Suprapubic skin (tissue), 4 donors: Measurements from ENCODE around the gene MBP. TPM values are rescaled to one million over a fixed set of nuclear protein-coding genes. Genes with fewer than 3 reads are reported as not detected.

Experiments used
- DNase-seq, 2 donors: peaks; one replicate each; pipeline ENCODE4 v3.0.0-alpha.2; 2019; ENCODE audit warnings: low spot score in 2 of 2
- H3K27ac ChIP-seq: fragments of 200-600 bp; sonication (generic); one replicate; pipeline ENCODE4 v1.5.1; 2019
- H3K27me3 ChIP-seq: fragments of 200-600 bp; sonication (generic); one replicate; pipeline ENCODE4 v1.5.1; 2019
- H3K36me3 ChIP-seq: fragments of 200-600 bp; sonication (generic); one replicate; pipeline ENCODE4 v1.5.1; 2019
- H3K4me1 ChIP-seq: fragments of 200-600 bp; sonication (generic); one replicate; pipeline ENCODE4 v1.5.1; 2019
- H3K4me3 ChIP-seq: fragments of 200-600 bp; sonication (generic); one replicate; pipeline ENCODE4 v1.5.1; 2019; ENCODE audit warnings: mild to moderate bottlenecking
- H3K9me3 ChIP-seq: fragments of 200-600 bp; sonication (generic); one replicate; pipeline ENCODE4 v1.5.1; 2019
- EP300 ChIP-seq: sonication (generic); formaldehyde crosslinking; IDR thresholded peaks from one replicate; pipeline ENCODE4 v1.6.1; 2017; ENCODE audit warnings: antibody characterized with exemption
- POLR2A ChIP-seq, 2 donors: fragments of 450-650 bp; IDR thresholded peaks; one replicate each; pipeline ENCODE4 v1.6.1; 2017; ENCODE audit warnings: antibody characterized with exemption in 2 of 2, mild to moderate bottlenecking in 2 of 2, moderate library complexity in 2 of 2
- POLR2AphosphoS5 ChIP-seq, 3 donors: sonication (generic); formaldehyde crosslinking; IDR thresholded peaks; one replicate each; pipeline ENCODE4 v1.6.1; 2017; ENCODE audit warnings: antibody characterized with exemption in 3 of 3
- WGBS: methylation state at CpG from one replicate; pipeline ENCODE4 v1.1.5; 2018; 5-methylcytosine and 5-hydroxymethylcytosine counted together
- total RNA-seq, 4 donors: library from RNA; depleted of rRNA; stranded (reverse); fragments of >200 nt; gene quantifications; one replicate each; pipeline ENCODE4 v1.1.0, GENCODE V29; 2016
- TF ChIP-seq, protein P1 (sequence below), 2 donors: fragments of 200-600 bp in 1 of 2; fragments of 450-650 bp in 1 of 2; sonication (generic) in 1 of 2; IDR thresholded peaks; one replicate each; pipeline ENCODE4 v1.5.1; 2016 to 2019; ENCODE audit warnings: antibody characterized with exemption in 2 of 2, mild to moderate bottlenecking in 1 of 2, moderate library complexity in 1 of 2

The MBP gene
- total RNA-seq, 4 donors from 2014 or later, result 37.0 to 100 (median 69.3) TPM

DNA sequence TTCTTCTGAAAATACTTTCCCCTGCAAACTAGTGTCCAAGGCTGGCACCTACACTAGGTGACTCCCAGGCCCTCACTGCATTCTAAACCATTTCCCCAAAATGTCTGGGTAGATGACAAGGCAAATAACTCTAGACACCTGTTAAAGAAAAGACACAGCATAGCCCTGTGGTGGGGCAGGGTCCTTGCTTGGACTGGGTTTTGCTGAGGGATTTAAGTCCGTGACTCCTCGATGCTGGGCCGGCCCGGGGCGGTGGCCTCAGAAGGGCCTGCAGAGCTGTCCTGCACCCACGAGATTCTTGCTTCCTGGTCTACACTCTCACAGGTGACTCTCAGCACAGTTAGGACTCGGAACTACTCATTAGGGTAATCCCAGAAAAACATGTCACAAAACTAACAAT is 55.2 kb downstream of the MBP start:
- Histone ChIP-seq H3K9me3 (no peaks in the 10 kb centered on the region), H3K27ac (no peak overlapping the region), H3K4me3 (no peak overlapping the region), H3K36me3 (no peaks in the 10 kb centered on the region), H3K27me3 (no peaks in the 10 kb centered on the region), H3K4me1 (peaks cover 8% of the 10 kb centered on the region)
- TF ChIP-seq, protein P1, sequence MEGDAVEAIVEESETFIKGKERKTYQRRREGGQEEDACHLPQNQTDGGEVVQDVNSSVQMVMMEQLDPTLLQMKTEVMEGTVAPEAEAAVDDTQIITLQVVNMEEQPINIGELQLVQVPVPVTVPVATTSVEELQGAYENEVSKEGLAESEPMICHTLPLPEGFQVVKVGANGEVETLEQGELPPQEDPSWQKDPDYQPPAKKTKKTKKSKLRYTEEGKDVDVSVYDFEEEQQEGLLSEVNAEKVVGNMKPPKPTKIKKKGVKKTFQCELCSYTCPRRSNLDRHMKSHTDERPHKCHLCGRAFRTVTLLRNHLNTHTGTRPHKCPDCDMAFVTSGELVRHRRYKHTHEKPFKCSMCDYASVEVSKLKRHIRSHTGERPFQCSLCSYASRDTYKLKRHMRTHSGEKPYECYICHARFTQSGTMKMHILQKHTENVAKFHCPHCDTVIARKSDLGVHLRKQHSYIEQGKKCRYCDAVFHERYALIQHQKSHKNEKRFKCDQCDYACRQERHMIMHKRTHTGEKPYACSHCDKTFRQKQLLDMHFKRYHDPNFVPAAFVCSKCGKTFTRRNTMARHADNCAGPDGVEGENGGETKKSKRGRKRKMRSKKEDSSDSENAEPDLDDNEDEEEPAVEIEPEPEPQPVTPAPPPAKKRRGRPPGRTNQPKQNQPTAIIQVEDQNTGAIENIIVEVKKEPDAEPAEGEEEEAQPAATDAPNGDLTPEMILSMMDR (IDR thresholded peaks at IDR 0.05), result no peak
- TF ChIP-seq EP300 (no peak), POLR2AphosphoS5 (IDR thresholded peaks at IDR 0.05) (no peak), POLR2A (IDR thresholded peaks at IDR 0.05) (no peak)
- 92% methylated on average over 7 of the region's 7 CpGs for WGBS
- DNase-seq, result no peak

DNA sequence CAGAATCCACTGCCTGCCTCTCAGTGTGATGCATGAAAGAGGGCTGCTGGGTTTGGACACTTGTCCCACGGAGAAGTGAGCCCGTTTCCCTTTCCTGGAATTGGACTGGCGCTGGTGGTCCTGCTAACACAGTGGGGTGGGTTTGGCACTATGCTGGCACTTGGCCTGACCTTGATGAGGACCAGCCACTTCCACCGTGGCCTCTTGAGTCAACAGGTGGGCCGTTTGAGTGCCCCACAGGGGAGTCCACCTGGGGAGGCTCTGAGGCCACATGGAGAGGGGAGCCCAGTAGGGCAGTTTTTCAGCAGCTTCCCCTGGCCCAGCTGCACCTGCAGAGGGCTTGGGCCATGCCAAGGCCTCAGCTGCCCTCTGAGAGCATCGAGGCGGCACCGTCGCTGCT is 56.5 kb downstream of the MBP start:
- Histone ChIP-seq H3K27me3 (no peaks in the 10 kb centered on the region), H3K4me3 (no peak overlapping the region), H3K36me3 (no peaks in the 10 kb centered on the region), H3K4me1 (peaks cover 17% of the 10 kb centered on the region), H3K27ac (no peak overlapping the region), H3K9me3 (no peaks in the 10 kb centered on the region)
- no peak for DNase-seq
- TF ChIP-seq, protein P1 (IDR thresholded peaks at IDR 0.05), result no peak
- TF ChIP-seq POLR2A (IDR thresholded peaks at IDR 0.05) (no peak), EP300 (no peak), POLR2AphosphoS5 (IDR thresholded peaks at IDR 0.05) (no peak)
- 90% methylated on average over 7 of the region's 9 CpGs for WGBS

DNA sequence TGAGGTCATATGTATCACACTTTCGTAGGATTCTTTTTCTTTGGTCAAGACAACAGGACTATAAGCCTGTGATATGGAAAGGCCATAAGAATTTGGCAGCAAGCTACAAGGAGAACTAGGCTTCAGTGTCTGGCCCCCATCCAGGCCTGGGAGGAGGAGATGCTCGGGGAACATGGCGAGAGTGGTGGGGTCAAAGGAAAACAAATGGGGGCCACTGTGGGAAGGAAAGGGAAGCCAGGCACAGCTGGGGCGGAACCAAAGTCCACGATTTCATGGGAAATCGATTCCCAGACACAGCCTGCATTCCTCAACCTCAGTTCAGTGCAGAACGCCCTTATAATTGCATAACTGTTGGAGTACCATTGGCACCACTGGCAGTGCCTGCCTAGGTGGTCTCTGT is 58.2 kb downstream of the MBP start:
- H3K27ac ChIP-seq, result no peak overlapping the region
- H3K4me1 ChIP-seq, result peaks cover 33% of the 10 kb centered on the region
- H3K36me3 ChIP-seq, result no peaks in the 10 kb centered on the region
- no peak for DNase-seq
- TF ChIP-seq POLR2AphosphoS5 (IDR thresholded peaks at IDR 0.05) (no peak), EP300 (no peak), POLR2A (IDR thresholded peaks at IDR 0.05) (no peak)
- TF ChIP-seq, protein P1 (IDR thresholded peaks at IDR 0.05), result no peak
- 87% methylated on average over 7 of the region's 7 CpGs for WGBS
- no peak overlapping the region for H3K4me3 ChIP-seq
- H3K27me3 ChIP-seq, result no peaks in the 10 kb centered on the region
- H3K9me3 ChIP-seq, result no peaks in the 10 kb centered on the region

DNA sequence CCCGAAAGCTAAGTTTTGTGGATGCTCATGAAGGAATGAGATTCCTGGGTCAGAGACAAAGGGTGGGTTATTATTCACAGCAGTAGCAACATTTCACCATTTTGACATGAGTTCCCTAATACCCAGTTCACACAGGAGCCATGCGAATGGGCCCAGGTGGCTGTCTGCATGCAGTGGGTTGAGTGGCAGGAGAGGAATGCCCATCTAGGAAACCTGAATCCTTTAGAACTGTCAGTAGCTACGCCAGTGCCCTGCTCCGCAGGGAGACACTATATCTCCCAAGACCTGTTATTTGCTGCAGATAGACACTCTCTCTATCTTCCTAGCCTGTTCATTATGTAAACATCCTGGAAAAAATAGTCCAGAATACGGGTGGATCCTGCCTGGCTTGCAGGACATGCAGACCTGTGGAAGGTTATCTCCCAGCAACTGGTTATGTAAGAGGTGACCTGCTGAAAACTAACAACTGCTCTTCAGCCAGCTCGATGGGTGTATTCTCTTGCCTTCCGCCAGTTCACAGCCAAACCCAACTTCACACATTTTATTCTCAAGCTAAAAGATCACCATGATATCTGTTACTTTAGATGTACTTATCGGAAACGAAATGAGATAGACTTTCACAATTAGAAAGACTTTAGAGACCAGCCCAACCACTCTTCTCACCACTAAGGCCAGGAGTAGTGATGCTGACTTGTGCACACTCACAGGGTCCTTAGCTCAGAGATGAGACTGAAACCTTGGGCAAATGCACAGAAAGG is 59.1 kb downstream of the MBP start:
- Histone ChIP-seq H3K9me3 (no peaks in the 10 kb centered on the region), H3K27me3 (no peaks in the 10 kb centered on the region), H3K27ac (no peak overlapping the region), H3K4me1 (peaks cover 42% of the 10 kb centered on the region), H3K36me3 (no peaks in the 10 kb centered on the region), H3K4me3 (no peak overlapping the region)
- WGBS, result 89% methylated on average over 9 of the region's 9 CpGs
- no peak for DNase-seq
- no peak for TF ChIP-seq POLR2A (IDR thresholded peaks at IDR 0.05)
- no peak for TF ChIP-seq EP300
- TF ChIP-seq, protein P1 (IDR thresholded peaks at IDR 0.05), result no peak
- TF ChIP-seq POLR2AphosphoS5 (IDR thresholded peaks at IDR 0.05), result no peak

DNA sequence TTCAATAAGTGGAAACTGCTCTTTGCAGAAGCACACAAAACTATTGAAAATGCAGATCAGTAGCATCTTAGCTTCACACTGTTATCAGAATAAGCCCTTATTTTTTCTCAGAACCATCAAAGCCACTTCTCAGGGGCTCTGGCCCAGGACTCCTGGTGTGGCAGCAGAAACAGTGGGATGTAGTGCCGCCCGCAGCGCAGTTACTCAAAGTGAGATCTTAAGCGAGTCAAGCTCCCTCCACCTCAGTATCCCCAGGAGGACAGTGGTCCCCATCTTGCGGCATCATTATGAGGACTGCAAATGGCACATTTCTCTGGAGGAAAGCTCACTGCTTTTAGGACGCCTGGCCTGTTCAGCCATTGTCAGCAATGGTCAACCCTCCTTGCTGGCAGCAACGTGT is 60.0 kb downstream of the MBP start:
- Histone ChIP-seq H3K4me1 (peaks cover 51% of the 10 kb centered on the region), H3K4me3 (no peak overlapping the region), H3K27me3 (no peaks in the 10 kb centered on the region), H3K9me3 (no peaks in the 10 kb centered on the region), H3K36me3 (no peaks in the 10 kb centered on the region), H3K27ac (peak overlapping the region; percentile 45)
- DNase-seq, result no peak
- 88% methylated on average over 7 of the region's 7 CpGs for WGBS
- TF ChIP-seq EP300 (no peak), POLR2A (IDR thresholded peaks at IDR 0.05) (no peak), POLR2AphosphoS5 (IDR thresholded peaks at IDR 0.05) (no peak)
- TF ChIP-seq, protein P1 (IDR thresholded peaks at IDR 0.05), result no peak
